ENCODE measurements around the gene ELL.

- TF ChIP-seq CTCF (conservative IDR thresholded peaks at IDR 0.05; ENCODE audit: low read depth, low read length): no peak
- no peak for TF ChIP-seq EZH2 (IDR thresholded peaks at IDR 0.05; ENCODE audit: low read length, unreplicated experiment)
- no peak for TF ChIP-seq EZH2phosphoT487 (IDR thresholded peaks at IDR 0.05; ENCODE audit: borderline replicate concordance, low read length)
These were observed 25.0 kb downstream of the ELL start for GRCh38 chr19:18496980-18497256.

Data from PC-3 (cell line).